HG02885 (cell line): ENCODE data around the gene SLC7A4.
A peak's percentile ranks its signal among the peaks of the same experiment; 100 is the strongest.

ENCODE experiments used
- ATAC-seq: cut with Tn5 transposase; IDR thresholded peaks from one replicate; pipeline ENCODE4 v1.9.1; 2021; ENCODE audit warnings: mild to moderate bottlenecking; ENCODE audit not compliant: unreplicated experiment, poor library complexity

Gene SLC7A4

GRCh38 chr22:20991252-20992055 lies 40.9 kb downstream of the SLC7A4 start:
- no peak for ATAC-seq

DNA sequence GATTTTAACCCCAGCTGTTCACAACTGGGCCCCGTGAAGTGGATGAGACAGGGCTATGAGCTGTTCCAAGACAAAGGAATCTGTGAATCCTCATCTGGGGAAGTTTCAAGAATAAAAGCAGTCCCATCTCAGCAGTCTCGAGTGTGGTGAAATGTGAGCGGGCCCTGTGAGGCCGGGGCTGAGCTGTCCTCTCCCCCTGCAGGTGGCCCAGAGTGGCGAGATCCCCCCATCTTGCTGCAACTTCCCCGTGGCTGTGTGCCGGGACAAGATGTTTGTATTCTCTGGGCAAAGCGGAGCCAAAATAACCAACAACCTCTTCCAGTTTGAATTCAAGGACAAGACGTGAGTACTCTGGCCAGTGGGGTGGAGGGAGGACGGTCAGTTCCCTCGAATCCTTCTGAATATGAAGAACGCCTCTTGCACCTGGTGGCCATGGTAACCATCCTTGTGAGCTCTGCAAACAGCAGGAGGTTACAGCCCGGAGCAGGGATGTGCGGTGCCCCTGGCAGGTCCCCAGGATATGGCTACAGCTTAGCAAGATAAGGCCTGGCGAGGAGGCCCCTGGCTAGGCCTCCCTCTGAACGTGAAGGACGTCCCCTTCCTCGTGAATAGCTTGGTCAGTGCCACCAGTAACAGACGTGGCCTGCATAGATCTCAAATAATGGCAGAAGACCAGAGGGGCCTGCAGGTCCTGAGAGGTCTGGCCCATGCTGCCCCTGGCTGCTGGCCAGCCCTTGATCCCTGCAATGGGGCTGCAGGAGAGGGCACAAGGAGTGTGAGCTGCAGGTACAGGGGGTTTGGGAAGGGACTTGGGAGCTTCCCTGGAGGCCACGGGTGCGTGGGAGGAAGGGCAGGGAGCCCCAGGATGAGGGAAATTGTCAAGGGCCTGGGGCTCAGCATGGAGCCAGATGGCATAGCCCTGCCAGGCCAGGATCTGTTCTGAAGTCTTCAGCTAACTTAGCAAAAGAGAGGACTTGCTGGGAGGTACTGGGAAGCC lies 41.9 kb downstream of the SLC7A4 start:
- ATAC-seq = no peak

DNA sequence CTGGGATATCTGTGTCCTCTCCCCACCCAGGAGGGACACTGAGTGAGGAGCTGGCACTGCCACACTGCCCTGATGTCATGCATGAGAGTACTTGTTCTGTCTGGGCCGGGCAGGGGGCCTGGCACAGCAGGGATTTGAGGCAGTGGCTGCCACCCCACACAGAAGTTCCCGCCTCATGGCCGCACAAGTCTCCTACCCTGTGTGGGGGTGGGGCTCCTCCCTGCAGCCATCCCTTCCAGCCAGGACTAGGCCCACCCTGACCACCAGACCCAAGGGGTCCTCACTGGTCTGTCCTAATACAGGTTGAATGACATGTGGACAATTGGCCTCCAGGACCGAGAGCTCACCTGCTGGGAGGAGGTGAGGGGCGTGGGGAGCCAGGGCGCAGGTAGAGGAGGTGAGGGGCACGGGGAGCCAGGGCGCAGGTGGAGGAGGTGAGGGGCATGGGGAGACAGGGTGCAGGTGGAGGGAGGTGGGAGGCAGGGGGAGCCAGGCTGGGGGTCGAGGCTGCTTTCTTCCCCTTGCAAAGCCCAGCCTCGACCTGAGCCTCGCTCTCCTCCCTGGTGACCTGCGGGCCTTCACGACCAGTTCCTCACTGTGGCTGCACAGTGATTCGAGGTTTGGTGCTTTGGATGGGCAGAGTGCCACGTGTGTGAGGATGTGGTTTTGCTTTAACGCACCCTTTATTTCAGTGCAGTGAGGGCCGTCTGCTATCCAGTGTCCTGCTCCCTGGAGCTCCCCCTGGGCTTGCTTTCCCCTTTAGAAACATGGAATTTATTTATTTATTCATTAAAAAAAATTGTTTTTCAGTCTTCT lies 42.8 kb downstream of the SLC7A4 start:
- no peak for ATAC-seq

GRCh38 chr22:20988573-20989322 lies 43.6 kb downstream of the SLC7A4 start:
- no peak for ATAC-seq

GRCh38 chr22:20987375-20987774 lies 45.0 kb downstream of the SLC7A4 start:
- no peak for ATAC-seq

- no peak for ATAC-seq
These were observed 46.0 kb downstream of the SLC7A4 start for GRCh38 chr22:20986365-20986764.

DNA sequence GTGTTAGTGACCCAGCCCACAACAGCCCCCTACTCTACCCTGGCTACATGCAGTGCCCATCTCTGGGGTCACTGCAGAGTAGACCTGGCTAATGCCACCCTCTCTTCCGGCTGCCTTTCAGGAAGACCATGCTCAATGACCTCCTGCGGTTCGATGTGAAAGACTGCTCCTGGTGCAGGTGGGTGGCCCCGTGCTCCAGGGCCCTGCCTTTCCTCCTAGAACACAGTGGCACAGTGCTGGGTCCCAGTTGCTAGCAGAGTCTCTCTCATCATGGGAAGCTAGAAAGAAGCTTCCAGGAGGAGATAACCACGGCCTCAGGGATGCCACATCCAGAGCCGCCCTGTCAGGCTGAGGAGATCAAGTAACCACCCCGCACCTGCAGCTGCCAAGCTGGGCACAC lies 46.6 kb downstream of the SLC7A4 start:
- ATAC-seq = no peak

DNA sequence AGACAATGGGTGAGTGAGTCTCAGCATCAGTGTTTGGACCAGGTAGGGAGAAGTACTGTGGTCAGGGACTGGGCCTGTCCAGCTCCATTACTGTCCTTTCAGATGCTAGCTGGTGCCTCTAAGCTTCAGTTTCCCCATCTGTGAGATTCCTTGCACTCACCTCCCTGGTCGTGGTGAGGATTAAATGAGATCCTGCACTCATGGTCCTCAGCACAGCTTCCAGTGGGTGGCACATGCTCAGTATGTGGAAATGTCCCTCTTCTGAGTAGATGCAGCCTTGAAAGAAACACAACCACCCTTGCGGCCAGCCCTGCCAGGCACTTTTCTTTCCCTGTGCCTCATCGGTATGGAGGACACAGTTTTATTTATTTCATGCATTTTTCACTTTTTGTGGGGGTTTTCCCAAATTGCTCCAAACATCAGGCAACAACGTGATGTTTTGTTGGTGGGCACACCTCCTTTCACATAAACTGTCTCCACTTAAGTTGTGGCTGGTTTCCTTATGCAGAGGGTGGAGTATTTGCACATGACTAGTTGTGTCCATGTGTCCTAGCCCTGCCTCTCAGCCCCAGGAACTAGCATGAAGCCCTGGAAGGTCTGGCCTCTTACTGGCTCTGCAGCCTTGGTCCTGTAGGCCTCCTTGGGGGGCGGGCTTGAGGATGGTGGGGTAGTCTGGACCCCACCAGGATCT lies 49.1 kb downstream of the SLC7A4 start:
- no peak for ATAC-seq

GRCh38 chr22:20982563-20982882 lies 49.8 kb downstream of the SLC7A4 start:
- peak; percentile 13 for ATAC-seq

GRCh38 chr22:20981787-20982562 lies 50.4 kb downstream of the SLC7A4 start, which contains the start of gene LZTR1:
LZTR1 (plus strand) TSS chr22:20982297; CDS start chr22:20982372, 75 bp downstream.
- ATAC-seq = peak; percentile 81

GRCh38 chr22:20980938-20981722 lies 51.2 kb downstream of the SLC7A4 start:
- no peak for ATAC-seq

DNA sequence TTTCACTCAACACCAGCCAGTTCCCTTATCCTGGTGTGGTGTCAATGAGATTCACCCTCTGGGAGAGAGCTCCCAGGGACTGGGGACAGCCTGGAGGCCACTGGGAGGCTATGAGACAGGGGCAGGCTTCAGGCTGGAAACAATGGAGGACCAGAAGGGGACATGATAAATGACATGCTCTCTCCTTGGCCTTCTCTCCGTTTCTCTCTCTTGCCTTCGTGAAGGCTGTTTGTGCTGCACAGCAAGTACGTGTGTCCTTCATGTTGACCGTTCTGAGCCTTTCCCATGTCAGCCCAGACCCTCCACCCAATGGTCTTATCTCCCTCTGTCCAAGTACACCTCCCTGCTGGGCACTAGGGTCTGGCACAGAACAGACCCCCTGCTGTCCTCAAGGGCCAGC lies 51.8 kb downstream of the SLC7A4 start:
- ATAC-seq = no peak

- no peak for ATAC-seq
These were observed 52.4 kb downstream of the SLC7A4 start for GRCh38 chr22:20979940-20980453.

- no peak for ATAC-seq
These were observed 53.0 kb downstream of the SLC7A4 start for GRCh38 chr22:20979243-20979809.
